Measurements from ENCODE around the gene MS4A2.
"Not testable (repeated sequence)": the region's sequence is repeated elsewhere in the genome, so short reads cannot be mapped to it uniquely, and the experiment has no call there.

MS4A2 gene

DNA sequence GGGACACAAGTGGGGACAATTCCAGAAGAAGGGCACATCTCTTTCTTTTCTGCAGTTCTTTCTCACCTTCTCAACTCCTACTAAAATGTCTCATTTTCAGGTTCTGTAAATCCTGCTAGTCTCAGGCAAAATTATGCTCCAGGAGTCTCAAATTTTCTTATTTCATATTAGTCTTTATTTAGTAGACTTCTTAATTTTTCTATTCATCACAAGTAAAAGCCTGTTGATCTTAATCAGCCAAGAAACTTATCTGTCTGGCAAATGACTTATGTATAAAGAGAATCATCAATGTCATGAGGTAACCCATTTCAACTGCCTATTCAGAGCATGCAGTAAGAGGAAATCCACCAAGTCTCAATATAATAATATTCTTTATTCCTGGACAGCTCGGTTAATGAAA lies at the start of gene MS4A2:
Gene MS4A2 (plus strand): TSS at position 301 of the 400 bp plus-strand sequence. CDS start 102 bp downstream, outside the sequence.
- DNase-seq = no peak

- DNase-seq = no peak
Observed at GRCh38 chr11:60040109-60040508, 48.4 kb upstream of the MS4A2 start, which contains the start of gene OOSP2. Gene OOSP2 (plus strand): TSS chr11:60040409. CDS start chr11:60040460, 51 bp downstream.

DNA sequence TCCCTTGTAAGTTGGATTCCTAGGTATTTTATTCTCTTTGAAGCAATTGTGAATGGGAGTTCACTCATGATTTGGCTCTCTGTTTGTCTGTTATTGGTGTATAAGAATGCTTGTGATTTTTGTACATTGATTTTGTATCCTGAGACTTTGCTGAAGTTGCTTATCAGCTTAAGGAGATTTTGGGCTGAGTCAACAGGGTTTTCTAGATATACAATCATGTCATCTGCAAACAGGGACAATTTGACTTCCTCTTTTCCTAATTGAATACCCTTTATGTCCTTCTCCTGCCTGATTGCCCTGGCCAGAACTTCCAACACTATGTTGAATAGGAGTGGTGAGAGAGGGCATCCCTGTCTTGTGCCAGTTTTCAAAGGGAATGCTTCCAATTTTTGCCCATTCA lies 38.0 kb upstream of the MS4A2 start:
- DNase-seq = not testable (repeated sequence)

DNA sequence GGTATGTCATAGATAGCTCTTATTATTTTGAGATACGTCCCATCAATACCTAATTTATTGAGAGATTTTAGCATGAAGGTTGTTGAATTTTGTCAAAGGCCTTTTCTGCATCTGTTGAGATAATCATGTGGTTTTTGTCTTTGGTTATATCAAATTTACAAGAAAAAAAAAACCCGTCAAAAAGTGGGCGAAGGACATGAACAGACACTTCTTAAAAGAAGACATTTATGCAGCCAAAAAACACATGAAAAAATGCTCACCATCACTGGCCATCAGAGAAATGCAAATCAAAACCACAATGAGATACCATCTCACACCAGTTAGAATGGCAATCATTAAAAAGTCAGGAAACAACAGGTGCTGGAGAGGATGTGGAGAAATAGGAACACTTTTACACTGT lies 37.6 kb upstream of the MS4A2 start:
- DNase-seq = not testable (repeated sequence)

DNA sequence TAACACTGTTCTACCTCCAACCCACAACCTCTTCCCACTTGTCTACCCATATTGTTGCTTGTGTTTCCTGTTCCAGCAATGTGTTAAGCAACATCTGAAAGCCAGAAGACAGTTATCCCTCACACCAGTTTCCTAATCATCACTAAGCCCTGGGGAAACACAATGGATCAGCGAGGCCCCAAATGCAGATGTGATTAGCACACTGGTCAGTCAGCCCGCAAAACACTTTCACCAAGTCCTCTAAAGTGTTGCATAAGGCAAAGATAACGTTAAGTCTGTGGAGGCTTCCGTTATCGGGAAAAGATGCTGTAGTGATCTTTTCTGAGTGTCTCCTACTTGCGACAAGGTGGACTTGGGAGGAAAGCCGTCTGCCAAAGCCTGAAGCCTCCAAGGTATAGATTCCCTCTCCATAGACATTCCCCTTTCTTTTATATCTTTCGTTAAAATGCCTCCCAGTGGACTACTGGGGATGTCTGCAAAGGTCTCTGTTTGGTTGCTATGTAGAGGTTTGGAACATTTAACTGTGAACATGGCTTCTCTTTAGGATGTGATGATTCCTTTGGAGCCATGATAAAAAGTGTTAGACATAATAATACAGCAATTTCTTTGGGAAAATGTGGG lies 32.0 kb upstream of the MS4A2 start, which contains the start of gene MS4A3:
Gene MS4A3 (plus strand): TSS at position 317 of the 621 bp plus-strand sequence. CDS start 4,496 bp downstream, outside the sequence.
- no peak for DNase-seq

DNA sequence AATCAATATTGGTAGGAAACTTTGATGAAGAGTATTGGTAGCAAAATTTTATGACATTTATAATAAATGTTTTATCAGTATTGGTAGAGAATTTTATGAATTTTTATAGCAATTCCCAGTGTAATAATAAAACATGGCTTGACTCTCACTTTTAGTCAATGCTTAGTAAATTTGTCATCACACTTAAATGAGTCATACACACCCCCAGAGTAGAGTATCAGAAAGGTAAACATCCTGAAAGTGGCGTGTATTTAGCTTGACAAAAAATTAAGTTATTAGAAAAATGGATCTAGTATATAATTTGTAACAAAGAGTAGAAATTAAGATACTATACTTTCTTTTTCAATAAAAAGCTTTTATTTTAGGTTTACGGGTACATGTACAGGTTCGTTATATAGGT lies 29.4 kb upstream of the MS4A2 start:
- no peak for DNase-seq

GRCh38 chr11:60059521-60060240 lies 28.8 kb upstream of the MS4A2 start:
- DNase-seq = no peak

- DNase-seq = no peak
Observed at GRCh38 chr11:60064111-60064510, 24.4 kb upstream of the MS4A2 start.

- no peak for DNase-seq
Observed at GRCh38 chr11:60065801-60066200, 22.7 kb upstream of the MS4A2 start.

GRCh38 chr11:60069450-60069849 lies 19.0 kb upstream of the MS4A2 start:
- DNase-seq = no peak

DNA sequence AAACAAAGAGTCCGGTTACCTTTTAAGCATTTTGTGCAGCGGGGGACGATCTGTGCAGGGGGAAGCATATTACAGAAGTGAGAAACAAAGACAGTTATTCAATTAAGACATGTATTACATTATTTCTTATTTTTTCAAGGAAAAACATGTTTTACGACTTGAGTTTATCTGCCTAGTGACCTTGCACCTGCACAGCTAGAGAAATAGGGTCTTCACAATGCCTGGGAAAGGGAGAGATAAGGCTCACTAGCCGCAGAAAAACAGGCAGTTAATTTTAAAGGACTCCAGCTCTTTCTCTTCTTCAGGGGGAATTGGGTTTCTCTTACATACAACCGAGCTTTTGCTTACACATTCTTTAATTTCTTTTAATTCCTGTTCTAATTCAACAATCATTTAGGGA lies 16.8 kb upstream of the MS4A2 start:
- DNase-seq = not testable (repeated sequence)

GRCh38 chr11:60077216-60077817 lies 11.1 kb upstream of the MS4A2 start:
- no peak for DNase-seq

GRCh38 chr11:60077981-60078380 lies 10.5 kb upstream of the MS4A2 start:
- DNase-seq = no peak

GRCh38 chr11:60078745-60079144 lies 9.7 kb upstream of the MS4A2 start:
- DNase-seq = no peak

- DNase-seq = no peak
Observed at GRCh38 chr11:60080535-60080934, 7.9 kb upstream of the MS4A2 start.

- no peak for DNase-seq
Observed at GRCh38 chr11:60084631-60085273, 3.7 kb upstream of the MS4A2 start.

- no peak for DNase-seq
Observed at GRCh38 chr11:60085909-60086308, 2.6 kb upstream of the MS4A2 start.

DNA sequence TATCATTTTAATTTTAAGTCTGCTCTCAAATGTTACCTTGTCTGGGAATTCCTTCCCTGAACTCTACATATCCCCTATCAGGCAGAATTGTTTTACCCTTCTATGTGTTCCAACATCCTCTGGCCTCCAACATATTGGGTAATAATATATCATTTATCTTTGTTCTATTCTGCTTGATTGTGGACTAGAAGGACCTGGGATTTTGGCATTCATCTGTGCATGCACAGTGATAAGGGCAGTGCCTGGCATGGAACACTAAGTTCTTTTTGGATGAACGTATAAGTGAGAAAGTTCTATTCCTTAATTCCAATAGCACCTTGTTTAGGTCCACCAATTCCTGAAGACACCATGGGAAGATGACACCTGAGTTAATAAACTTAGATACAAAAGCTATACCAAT lies 1.2 kb upstream of the MS4A2 start:
- no peak for DNase-seq

GRCh38 chr11:60095477-60096120 lies 7.1 kb downstream of the MS4A2 start:
- no peak for DNase-seq

DNA sequence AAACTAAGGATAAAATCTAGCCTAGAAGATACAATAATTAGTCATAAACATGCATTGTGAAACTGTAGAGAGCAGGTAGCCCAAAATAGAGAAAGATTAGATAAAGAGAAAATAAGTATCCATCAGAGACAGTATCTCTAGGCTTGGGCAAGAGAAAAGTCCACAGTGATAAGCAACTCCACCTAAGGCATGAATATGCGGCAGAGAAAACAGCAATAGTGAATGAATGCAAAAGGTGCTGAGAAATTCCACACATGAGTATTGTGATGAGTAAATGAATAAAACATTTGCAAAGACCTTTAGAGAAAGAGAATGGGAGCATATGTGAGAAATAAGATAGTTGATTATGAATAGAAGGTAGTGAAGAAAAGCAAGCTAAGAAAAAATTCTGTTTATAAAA lies 8.7 kb downstream of the MS4A2 start:
- DNase-seq = no peak

DNA sequence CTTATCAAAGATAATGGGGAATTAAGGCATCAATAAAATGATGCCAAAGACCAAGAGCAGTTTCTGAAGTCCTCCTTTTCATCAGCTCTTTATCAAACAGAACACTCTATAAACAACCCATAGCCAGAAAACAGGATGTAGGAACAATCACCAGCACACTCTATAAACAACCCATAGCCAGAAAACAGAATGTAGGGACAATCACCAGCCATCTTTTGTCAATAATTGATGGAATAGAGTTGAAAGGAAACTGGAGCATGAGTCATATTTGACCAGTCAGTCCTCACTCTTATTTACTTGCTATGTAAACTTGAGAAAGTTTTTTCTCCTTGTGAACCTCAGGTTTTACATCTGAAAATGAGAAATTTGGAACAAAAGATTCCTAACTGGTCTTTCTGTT lies 10.0 kb downstream of the MS4A2 start:
- no peak for DNase-seq

DNA sequence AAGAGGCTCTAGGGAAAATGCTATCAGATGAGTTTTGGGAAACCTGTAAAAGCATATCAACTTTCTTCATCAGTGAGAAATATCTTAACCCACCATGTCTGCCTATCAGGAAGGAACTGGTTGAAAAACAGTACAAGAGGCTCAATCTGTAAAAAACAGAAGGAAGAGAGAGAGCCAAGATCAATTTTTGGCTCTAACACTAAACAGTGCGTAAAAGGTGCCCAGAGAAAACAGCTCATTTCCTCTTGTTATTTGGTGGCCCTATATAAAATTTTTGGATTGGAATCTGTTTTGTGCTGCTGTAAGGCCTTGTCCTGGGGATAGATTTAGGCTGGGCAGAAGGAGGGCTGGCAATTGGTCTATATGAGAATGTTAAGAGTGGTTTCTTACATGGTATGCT lies 12.1 kb downstream of the MS4A2 start:
- no peak for DNase-seq

Data from nucleus accumbens (tissue), 56 donors.